ENCODE results near the gene GALNT18. TPM values are rescaled to one million over a fixed set of nuclear protein-coding genes. Genes with fewer than 3 reads are reported as not detected.
A peak's percentile ranks its signal among the peaks of the same experiment; 100 is the strongest.

Gene GALNT18
- total RNA-seq, 2 donors from 2014 or later: 5.3 to 7.3 TPM

- H3K27ac ChIP-seq: no peak overlapping the region
- H3K36me3 ChIP-seq (replicated peaks in 1 of 2; ENCODE audit: insufficient read depth in 1 of 2, low read depth in 2 of 2): no peaks in the 10 kb centered on the region
- TF ChIP-seq POLR2A (IDR thresholded peaks at IDR 0.05): no peak
- no peak for TF ChIP-seq CTCF (IDR thresholded peaks at IDR 0.05)
- DNase-seq: peak in 1 of 4 donors; percentile 22
- no peaks in the 10 kb centered on the region for H3K9me3 ChIP-seq
- intact Hi-C loops (cut with DNase I): no loop called here
- WGBS, 2 donors: 66 to 79% methylated on average over 4 of the region's 4 CpGs
- H3K4me3 ChIP-seq: no peak overlapping the region
- ATAC-seq: no peak
- peaks cover 5% of the 10 kb centered on the region for H3K4me1 ChIP-seq
- H3K27me3 ChIP-seq: no peaks in the 10 kb centered on the region
Observed at GRCh38 chr11:11318961-11319360, 302.8 kb downstream of the GALNT18 start.

- peaks cover 10% of the 10 kb centered on the region for H3K4me1 ChIP-seq
- no peaks in the 10 kb centered on the region for H3K36me3 ChIP-seq (replicated peaks in 1 of 2; ENCODE audit: insufficient read depth in 1 of 2, low read depth in 2 of 2)
- no peaks in the 10 kb centered on the region for H3K27me3 ChIP-seq
- ATAC-seq: no peak
- TF ChIP-seq POLR2A (IDR thresholded peaks at IDR 0.05) (no peak), CTCF (IDR thresholded peaks at IDR 0.05) (no peak)
- no peak for DNase-seq
- 91 to 93% methylated on average over 7 of the region's 7 CpGs for WGBS, 2 donors
- no peaks in the 10 kb centered on the region for H3K9me3 ChIP-seq
- intact Hi-C loops (cut with DNase I): no loop called here
- no peak overlapping the region for H3K4me3 ChIP-seq
- H3K27ac ChIP-seq: no peak overlapping the region
Observed at GRCh38 chr11:11318461-11318860, 303.3 kb downstream of the GALNT18 start.

GRCh38 chr11:11316651-11317230 is 305.1 kb downstream of the GALNT18 start:
- Histone ChIP-seq H3K36me3 (replicated peaks in 1 of 2; ENCODE audit: insufficient read depth in 1 of 2, low read depth in 2 of 2) (no peaks in the 10 kb centered on the region), H3K4me1 (peaks cover 12% of the 10 kb centered on the region), H3K4me3 (no peak overlapping the region), H3K27me3 (no peaks in the 10 kb centered on the region), H3K9me3 (no peaks in the 10 kb centered on the region), H3K27ac (no peak overlapping the region)
- 92 to 94% methylated on average over 3 of the region's 3 CpGs for WGBS, 2 donors
- DNase-seq (no peak), ATAC-seq (no peak)
- intact Hi-C loops (cut with DNase I): no loop called here
- no peak for TF ChIP-seq POLR2A (IDR thresholded peaks at IDR 0.05)
- TF ChIP-seq CTCF (IDR thresholded peaks at IDR 0.05): no peak

GRCh38 chr11:11313902-11314692 is 307.7 kb downstream of the GALNT18 start:
- peak; percentile 71 for ATAC-seq
- peak overlapping the region in 2 of 4 donors; percentile 10 to 16 for H3K27ac ChIP-seq
- H3K36me3 ChIP-seq (replicated peaks in 1 of 2; ENCODE audit: insufficient read depth in 1 of 2, low read depth in 2 of 2): no peaks in the 10 kb centered on the region
- TF ChIP-seq CTCF (IDR thresholded peaks at IDR 0.05): no peak
- no peaks in the 10 kb centered on the region for H3K9me3 ChIP-seq
- H3K4me3 ChIP-seq: no peak overlapping the region
- no peaks in the 10 kb centered on the region for H3K27me3 ChIP-seq
- peak; percentile 21 to 56 (median 44) for DNase-seq
- intact Hi-C loops (cut with DNase I): no loop called here
- peaks cover 12% of the 10 kb centered on the region for H3K4me1 ChIP-seq
- WGBS, 2 donors: 36 to 55% methylated on average over 6 of the region's 6 CpGs

Data from body of pancreas (tissue), 4 donors.